Activated CD4-positive, CD25-positive, alpha-beta regulatory T cell (primary cell): ENCODE results near the gene GALNTL6.
"Not testable (repeated sequence)": the region's sequence is repeated elsewhere in the genome, so short reads cannot be mapped to it uniquely, and the experiment has no call there.

Experiments
- DNase-seq, 4 experiments: peaks; one replicate each; lab custom pipeline; 2025; lab: John Stamatoyannopoulos, UW

GALNTL6 gene

DNA sequence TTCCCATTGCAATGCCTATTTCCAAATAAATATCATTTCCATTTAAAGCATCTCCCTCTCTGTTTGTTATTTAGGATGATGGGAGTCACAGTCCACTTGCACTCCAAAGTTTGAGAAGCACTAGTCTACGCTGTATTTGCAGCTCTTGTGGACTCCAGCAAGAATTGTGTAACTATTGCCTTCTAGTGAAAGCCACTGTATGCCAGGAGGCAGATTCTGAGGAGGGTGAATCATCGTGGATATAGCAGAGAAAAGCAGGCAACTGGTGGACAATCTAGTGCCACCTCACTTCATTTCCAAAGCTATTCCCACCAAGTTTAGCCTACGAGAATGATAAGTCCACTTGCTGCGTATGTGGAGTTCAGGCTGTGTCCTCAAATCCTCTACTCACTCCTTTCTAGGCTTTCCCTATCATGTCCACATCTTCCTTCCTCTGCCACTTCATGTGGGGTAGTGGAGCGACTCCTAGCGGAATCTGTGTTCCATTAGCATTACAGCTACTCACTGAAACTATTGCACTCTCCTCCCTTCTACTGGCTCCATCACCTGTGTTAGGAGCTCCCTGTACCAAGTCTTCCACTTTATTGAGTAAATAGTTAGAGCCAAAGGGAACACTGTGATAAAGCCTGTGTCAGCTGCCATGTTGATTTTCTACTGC, 853.6 kb downstream of the GALNTL6 start:
- DNase-seq, result no peak

DNA sequence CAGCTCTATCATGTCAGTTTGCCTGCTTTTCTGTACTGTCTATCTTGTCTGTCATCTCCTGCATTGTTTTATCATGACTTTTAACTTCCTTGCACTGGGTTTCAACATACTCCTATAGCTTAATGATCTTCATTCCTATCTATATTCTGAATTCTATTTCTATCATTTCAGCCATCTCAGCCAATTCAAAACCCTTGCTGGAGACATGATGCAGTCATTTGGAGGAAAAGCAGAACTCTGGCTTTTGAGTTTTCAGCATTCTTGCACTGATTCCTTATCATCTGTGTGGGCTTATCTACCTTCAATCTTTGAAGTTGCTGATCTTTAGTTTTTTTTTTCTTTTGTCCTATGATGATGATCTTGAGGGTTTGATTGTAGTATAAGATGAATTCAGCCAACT, 861.6 kb downstream of the GALNTL6 start:
- no peak for DNase-seq

DNA sequence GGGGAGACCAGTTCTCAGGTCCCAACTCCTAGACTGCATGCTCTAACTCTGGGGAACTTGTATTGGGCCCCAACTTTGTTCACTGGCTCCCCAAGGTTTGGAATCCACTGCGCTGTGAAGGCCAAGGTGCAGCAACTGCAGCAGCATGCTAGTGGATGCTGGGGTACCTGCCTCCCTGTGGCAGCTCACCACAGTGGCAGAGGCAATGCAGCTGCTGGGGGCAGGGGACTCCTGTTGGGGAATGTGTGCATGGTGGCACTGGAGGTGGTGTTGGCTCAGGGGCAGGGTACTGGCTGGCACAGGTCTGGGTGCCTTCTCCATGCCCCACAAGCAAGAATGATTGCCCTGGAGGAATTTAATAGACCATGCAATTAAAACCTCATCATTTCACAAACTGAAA, 862.0 kb downstream of the GALNTL6 start:
- DNase-seq, result no peak

DNA sequence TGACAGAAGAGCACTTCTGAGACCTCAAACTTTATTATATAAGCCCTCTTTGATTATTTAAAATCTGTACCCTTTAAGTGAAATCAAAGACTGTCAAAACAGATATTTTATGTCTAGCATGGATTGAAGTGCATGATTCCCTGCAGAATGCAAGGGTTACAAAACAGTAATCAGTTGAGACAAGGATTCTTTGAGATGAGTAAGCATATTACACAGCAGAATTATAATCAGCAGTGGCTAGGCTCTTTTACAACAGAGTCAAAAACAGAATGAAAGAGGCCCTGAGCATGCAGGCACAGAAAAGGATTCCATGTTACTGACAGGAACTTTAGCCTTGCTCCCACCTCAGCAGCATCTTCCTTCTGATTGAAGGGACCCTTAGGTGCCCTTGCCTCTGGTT, 867.5 kb downstream of the GALNTL6 start:
- no peak for DNase-seq

DNA sequence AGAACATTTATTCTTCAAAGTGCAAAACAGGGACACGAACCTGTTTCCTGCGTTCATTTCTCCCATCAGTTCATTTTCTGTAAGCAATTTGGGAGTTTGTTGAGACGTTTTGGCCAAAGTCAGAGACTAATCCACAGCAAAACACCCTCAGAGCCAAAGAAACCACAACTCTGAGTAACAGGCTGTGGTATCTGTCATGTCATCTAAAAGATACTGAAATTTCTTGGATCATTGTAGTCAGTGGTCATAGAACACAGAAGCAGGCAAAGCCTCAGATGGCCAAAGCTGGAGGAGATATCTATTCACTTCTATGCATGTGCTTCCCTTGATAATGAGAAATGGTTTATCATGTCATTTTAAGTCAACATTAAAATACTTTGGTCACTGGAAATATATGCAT, 869.8 kb downstream of the GALNTL6 start:
- DNase-seq, result no peak

DNA sequence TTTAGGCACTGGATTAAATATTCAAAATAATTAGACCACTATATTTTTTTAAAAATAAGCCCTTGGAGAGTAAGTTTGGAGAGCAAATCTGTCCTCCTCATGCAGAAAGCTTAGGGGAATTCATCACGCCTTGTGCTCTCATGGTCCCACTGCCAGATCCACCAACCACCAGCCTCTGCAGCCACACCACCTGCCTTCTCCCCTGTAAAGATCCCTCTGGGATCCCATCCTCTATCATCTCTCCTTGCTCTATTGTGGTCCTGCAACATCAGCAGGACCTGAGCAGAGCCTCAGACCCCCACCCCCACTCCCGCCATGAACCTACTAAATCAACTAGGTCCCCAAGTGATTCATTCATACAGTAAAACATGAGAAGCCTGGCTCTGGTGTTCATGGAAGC, 872.8 kb downstream of the GALNTL6 start:
- no peak for DNase-seq

DNA sequence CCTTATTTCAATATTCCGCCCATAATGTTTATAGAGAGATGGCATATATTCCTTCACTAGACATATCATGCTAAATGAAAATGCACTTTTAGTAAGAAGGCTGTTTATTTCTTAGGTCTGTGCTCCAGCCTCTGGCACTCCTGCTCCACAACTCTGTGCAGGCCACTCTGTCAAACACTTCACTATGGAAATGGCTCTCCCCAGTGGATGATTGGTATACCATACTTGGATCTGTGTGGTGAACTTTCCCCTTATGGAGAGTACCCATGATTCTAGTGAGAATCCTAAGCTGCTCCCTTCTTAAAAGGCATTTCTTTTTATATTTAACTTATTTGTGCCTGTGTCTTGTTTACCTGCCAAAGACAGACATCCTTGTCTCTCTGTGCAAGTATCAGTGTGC, 875.3 kb downstream of the GALNTL6 start:
- DNase-seq, result no peak

DNA sequence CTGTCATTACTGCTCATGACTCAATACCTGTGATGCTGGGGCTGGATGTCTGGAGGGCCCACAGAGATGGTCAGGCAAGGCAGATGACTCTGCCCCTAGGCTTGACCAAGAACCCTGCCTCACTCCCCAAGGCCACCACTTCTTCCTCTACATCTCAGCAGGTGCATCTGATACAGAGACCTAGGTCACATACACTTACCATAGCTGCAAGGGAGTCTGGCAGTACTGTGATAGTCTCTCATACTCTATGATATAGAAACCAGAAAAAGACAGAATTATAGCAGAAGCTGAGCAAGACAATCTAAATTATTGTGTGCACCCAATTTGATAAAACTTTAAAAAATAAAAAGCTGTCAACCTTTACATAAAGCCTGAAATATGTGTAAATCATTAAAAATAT, 878.3 kb downstream of the GALNTL6 start:
- DNase-seq, result no peak

DNA sequence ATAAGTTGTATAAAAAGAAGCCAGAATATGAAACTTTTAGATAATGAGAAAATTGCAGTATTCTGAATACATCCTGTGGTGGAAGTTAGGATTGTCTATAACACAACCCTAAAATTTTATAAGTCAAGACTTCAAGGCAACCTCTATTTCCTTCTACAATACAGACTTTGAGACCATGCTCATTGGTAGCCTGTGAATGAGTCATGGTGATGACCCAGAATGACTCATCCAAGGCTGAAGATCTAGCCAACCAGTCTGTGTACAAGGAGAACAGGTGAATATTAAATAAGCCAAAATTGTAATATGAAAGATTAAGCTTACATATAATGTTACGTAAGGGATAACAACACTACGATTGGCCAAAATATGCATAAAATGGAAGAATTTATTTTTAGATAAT, 879.5 kb downstream of the GALNTL6 start:
- no peak for DNase-seq

DNA sequence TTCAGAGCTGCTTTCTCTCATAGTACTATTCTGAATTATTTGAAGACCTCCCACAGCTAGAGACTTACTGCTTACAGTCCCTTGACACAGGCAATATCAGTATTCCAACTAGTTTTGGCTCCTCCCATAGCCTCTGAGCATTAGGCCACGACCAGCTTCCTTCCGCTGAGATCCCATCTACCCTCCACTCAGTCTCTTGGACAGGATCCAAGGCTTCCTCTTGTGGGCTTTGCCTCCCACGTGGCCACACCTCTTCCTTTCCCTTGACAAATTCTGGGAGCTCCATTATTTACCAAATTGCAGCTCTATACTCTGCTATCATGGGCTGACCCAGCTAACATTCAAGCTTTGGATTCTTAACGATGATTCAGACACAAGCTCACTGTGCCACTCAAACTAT, 885.1 kb downstream of the GALNTL6 start:
- no peak for DNase-seq

DNA sequence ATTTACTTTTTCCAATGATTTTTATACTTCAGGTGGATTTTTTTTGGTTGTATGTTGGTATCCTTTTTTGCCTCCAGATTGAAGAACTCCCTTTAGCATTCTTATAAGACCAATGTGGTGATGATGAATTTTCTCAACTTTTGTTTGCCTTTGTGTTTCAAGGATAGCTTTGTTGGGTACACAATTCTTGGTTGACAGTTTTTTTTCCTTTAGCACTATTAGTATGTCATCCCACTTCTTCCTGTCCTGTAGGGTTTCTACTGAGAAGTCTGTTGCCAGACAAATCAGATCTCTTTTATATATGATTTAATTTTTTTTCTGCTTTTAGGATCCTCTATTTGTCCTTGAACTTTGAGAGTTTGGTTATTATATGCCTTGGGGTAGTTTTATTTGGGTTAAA, 892.4 kb downstream of the GALNTL6 start:
- no peak for DNase-seq

DNA sequence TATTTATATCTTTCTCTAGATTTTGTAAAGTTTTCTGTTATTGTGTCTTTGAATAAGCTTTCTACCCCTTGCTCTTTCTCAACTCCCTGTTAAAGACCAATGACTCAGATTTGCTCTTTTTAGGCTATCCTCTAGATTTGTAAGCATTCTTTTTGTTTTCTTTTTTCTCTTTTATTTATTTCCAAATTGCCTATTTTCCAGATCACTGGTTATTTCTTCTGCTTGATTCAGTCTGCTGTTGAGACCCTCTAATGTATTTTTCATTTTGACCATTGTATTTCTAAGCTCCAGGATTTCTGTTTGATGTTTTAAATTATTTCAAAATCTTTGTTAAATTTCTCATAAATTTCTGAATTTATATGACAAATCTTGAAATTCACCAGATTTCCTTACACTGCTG, 892.8 kb downstream of the GALNTL6 start:
- DNase-seq, result no peak

DNA sequence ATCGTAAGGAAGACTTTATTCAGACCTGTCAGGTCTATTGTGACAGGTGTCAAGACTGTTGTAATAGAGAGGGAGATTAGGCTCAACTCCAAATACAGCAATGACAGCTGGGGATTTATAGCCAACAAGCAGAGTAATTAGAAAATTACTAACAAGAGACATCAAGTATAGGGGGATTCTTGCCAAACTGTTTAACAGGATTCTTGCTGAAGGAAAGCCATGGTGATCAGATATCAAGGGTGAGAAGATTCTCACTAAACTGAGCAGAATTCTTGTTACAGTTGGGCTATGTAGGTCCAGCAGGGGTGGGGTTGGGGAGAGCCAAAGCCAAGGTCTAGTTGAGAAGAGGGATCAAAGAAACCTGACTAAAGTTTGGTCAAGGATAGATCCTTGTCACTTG, 894.4 kb downstream of the GALNTL6 start:
- DNase-seq, result no peak

DNA sequence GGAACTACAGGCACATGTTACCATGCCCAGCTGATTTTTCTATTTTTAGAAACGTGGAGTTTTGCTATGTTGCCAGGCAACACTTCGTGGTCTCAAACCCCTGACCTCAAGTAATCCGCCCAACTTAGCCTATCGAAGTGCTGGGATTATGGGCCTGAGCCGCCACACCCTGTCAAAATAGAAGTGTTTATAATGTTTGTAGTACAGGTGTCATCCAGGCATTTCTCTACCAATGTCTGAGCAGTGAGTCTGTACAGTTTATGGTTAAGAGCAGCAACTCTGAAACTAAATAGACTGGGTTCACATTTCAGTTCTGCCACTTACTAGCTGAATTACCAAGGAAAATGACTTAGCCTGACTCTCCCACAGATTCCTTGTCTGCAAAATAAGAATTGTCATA, 895.0 kb downstream of the GALNTL6 start:
- DNase-seq, result no peak

DNA sequence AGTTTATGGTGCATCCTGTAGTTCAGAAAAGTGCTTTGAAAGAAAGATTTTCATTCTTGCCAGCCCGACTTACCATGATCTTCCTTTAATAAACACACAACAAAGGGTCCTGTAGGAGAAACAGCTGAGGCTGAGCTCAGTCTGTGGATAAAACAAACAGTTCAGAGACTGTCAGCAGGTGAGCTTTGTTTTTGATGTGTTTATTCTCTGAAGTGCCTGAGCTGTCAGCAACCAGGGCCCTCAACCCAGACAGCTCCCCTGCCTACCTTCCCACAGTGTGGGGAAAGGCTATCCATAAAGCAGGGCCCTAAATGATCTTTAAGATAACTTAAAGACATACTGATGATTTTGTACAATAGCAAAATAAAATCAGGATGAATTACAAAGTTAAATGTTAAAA, 896.2 kb downstream of the GALNTL6 start:
- no peak for DNase-seq

DNA sequence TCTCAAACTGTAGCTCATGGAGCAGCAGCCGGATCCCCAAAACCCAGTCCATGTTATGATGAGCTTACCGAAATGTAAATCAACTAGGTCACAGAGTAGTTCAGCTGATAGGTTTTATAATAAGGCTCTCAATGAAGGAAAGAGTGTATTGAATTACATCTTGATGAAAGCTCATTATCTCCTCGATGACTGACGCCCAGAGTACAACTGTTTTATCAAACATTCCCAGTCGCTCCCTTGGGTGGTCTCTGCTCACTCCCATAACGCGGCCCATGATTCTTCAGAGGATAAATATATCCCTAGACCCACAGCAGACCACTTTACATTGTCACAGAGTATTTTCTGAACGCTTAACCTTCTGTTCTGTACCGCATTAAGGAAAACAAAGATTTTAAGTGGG, 903.1 kb downstream of the GALNTL6 start:
- no peak for DNase-seq

DNA sequence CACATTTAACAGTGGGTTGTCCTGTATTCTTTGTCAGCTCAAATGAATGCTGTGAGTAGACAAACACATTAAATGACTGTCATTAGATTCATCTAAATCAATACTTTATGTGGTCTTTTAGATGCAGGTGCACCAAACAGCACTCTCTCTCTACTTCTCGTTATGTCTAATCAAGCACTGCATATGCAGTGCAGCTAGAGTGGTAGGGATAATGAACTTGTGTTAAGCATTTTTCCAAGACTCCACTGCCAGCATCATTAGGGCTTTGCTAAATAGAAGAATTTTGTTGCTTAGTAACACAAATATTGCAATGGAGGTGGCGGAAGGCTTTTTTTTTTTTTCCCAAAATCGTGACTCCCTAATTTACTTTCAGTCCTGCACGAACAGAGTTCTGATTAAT, 908.5 kb downstream of the GALNTL6 start:
- no peak for DNase-seq

DNA sequence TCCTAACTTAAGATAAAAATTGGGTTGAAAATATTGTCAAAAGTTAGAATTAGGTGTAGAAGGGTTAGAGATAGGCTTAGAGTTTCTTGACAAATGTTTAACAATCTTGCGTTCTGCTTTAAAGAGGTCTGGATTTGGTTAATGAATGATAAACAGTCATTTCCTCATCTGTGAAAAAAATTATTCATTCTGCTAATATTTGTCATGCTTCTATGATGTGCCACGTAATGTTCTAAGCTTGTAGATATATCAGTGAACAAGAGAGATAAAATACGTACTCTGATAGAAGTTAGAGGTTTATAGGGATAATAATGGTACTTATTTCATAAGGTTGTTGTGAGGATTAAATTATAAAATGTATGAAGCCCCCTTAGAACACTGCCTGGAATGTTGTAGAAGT, 912.4 kb downstream of the GALNTL6 start:
- no peak for DNase-seq

DNA sequence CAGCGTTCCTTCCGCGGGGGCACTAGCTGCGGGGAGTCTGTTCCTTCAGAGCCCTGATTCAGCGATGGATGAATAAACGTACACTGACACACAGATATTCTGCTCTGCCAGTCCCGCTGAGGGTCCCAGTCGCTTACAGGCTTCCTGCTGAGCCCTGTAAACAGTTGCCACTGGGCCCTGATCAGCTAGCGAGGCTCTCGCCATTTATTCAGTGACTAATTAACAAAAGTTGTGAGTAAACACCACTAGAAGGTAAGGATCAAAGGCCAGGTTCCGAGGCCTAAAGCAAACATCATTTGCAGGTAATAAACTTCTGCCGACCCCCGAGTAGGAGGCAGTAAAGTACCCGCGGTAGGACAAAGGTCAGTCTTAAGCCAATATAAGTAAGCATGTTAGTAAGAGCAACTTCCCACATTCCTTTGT, 912.8 kb downstream of the GALNTL6 start:
- no peak for DNase-seq

DNA sequence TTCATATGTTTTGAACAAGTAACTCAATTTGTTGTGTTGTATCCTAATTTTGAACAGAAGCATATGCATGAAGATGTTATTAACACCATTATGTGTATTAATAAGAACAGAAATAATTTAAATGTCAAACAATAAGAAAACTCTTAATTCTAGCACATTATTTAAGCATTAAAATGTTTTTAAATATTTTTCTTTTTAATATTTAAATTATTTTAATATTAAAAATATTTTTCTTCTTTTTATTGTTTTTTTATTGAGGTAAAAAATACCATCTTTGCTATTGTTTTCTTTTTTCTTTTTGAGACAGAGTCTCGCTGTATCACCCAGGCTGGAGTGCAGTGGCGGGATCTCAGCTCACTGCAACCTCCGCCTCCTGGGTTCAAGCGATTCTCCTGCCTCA, 914.4 kb downstream of the GALNTL6 start:
- DNase-seq, result no peak

DNA sequence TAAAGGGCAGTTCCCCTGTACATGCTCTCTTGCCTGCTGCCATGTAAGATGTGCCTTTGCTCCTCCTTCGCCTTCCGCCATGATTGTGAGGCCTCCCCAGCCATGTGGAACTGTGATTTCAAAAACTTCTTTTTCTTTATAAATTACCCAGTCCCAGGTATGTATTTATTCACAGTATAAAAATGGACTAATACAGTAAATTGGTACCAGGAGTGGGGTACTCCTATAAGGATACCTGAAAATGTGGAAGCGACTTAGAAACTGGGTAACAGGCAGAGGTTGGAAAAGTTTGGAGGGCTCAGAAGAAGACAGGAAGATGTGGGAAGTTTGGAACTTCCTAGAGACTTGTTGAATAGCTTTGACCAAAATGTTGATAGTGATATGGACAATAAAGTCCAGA, 920.4 kb downstream of the GALNTL6 start:
- DNase-seq, result not testable (repeated sequence)

DNA sequence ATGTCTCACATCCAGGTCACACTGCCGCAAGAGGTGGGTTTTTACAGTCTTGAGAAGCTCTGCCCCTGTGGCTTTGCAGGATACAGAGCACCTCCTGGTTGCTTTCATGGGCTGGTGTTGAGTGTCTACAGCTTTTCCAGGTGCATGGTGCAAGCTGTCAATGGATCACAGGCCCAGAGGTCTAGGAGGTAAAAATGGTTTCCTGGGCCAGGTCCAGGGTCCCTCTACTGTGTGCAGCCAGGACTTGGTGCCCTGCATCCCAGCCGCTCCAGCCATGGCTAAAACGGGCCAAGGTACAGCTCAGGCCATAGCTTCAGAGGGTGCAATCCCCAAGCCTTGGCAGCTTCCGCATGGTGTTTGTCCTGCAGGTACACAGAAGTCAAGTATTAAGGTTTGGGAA, 921.4 kb downstream of the GALNTL6 start:
- DNase-seq, result no peak

DNA sequence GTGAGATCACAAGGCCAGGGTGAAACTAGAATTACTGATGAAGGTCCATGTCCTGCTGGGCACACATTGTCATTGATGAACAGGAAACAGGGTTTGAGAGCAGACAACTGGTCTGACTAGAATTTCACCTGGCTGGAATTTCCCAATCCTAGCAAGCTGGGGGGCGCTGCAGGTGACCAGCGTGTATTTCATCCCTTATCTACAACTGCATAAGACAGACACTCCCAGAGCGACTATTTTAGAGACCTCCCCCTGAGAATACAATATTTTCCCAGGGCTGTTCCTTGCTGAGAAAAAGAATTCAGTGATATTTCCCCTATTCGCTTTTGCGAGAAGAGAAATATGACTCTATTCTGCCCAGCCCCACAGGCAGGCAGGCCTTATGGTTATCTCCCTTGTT, 922.8 kb downstream of the GALNTL6 start:
- no peak for DNase-seq

DNA sequence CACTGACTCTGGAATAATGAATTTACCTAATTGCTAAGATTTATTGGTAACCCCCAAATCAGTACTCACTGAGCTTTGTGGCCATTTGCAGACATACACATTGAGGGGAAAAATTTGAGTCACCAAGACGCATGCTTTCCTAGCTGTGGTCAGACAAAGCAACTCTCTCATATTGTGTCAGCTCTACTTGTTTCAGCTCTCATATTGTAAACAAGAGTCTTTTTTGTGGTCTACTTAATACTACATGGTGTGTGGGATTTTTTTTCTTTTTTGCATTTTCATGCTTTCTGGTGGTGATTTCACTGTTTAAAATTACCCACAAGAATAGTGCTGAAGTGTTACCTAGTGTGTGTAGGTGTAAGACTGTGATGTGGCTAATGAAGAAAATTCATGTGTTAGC, 927.2 kb downstream of the GALNTL6 start:
- DNase-seq, result no peak

DNA sequence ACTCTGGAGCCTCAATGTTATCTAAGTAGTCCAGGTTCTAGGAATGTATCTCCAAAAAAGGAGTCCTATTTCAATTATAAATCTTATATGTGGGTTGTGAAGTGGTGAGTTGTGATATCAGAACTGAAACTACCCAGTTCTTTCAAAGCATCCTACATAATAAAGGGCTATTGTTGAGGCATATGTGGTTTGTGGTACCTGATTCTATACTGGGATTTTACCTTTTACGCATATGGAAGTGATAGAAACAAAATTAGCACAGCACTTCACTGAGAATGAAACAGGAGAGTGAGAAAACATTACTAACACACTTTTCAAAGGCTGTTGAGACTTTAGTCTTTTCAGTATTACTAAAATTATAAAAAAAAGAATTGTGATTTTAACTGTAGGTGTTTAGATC, 937.7 kb downstream of the GALNTL6 start:
- DNase-seq, result no peak
